Lower leg skin (tissue), 4 donors: ENCODE data around the gene MEGF8. TPM values are rescaled to one million over a fixed set of nuclear protein-coding genes. Genes with fewer than 3 reads are reported as not detected.

Experiments
- DNase-seq, 2 donors: peaks; one replicate each; pipeline ENCODE4 v3.0.0-alpha.2; 2019; ENCODE audit warnings: low spot score in 2 of 2
- H3K4me3 ChIP-seq: fragments of 200-600 bp; sonication (generic); 2 replicates; pipeline ENCODE4 v1.5.1; 2017; ENCODE audit warnings: mild to moderate bottlenecking, low read depth; ENCODE audit not compliant: poor library complexity, severe bottlenecking
- POLR2A ChIP-seq, 2 donors: fragments of 450-650 bp; IDR thresholded peaks; one replicate each; pipeline ENCODE4 v1.6.1; 2016 to 2017; ENCODE audit warnings: antibody characterized with exemption in 2 of 2, mild to moderate bottlenecking in 1 of 2, moderate library complexity in 1 of 2
- WGBS, 2 donors: methylation state at CpG; one replicate each; pipeline ENCODE4 v1.1.5; 2018; 5-methylcytosine and 5-hydroxymethylcytosine counted together
- intact Hi-C: fragments of 100-400 bp; cut with DNase I; formaldehyde crosslinking; loops from one replicate; pipeline ENCODE4 v1.15.0; 2023; ENCODE audit warnings: low total_unique reads
- total RNA-seq, 4 donors: library from RNA; depleted of rRNA; stranded (reverse); fragments of >200 nt; gene quantifications; one replicate each; pipeline ENCODE4 v1.1.0, GENCODE V29; 2016
- TF ChIP-seq, protein P1 (sequence below), 3 donors: fragments of 450-650 bp; IDR thresholded peaks; one replicate each; pipeline ENCODE4 v1.5.1; 2016; ENCODE audit warnings: antibody characterized with exemption in 3 of 3, mild to moderate bottlenecking in 3 of 3, moderate library complexity in 2 of 3

MEGF8 gene
- total RNA-seq, 4 donors from 2014 or later = 6.1 to 14.1 (median 12.0) TPM

- TF ChIP-seq, protein P1, sequence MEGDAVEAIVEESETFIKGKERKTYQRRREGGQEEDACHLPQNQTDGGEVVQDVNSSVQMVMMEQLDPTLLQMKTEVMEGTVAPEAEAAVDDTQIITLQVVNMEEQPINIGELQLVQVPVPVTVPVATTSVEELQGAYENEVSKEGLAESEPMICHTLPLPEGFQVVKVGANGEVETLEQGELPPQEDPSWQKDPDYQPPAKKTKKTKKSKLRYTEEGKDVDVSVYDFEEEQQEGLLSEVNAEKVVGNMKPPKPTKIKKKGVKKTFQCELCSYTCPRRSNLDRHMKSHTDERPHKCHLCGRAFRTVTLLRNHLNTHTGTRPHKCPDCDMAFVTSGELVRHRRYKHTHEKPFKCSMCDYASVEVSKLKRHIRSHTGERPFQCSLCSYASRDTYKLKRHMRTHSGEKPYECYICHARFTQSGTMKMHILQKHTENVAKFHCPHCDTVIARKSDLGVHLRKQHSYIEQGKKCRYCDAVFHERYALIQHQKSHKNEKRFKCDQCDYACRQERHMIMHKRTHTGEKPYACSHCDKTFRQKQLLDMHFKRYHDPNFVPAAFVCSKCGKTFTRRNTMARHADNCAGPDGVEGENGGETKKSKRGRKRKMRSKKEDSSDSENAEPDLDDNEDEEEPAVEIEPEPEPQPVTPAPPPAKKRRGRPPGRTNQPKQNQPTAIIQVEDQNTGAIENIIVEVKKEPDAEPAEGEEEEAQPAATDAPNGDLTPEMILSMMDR (IDR thresholded peaks at IDR 0.05) = no peak
- no peak for TF ChIP-seq POLR2A (IDR thresholded peaks at IDR 0.05)
- no peak for DNase-seq
- H3K4me3 ChIP-seq = no peak overlapping the region
- intact Hi-C loops = no loop called here
- 91 to 99% methylated on average over 15 of the region's 15 CpGs for WGBS, 2 donors
Observed at GRCh38 chr19:42368765-42369164, 43.3 kb downstream of the MEGF8 start.

DNA sequence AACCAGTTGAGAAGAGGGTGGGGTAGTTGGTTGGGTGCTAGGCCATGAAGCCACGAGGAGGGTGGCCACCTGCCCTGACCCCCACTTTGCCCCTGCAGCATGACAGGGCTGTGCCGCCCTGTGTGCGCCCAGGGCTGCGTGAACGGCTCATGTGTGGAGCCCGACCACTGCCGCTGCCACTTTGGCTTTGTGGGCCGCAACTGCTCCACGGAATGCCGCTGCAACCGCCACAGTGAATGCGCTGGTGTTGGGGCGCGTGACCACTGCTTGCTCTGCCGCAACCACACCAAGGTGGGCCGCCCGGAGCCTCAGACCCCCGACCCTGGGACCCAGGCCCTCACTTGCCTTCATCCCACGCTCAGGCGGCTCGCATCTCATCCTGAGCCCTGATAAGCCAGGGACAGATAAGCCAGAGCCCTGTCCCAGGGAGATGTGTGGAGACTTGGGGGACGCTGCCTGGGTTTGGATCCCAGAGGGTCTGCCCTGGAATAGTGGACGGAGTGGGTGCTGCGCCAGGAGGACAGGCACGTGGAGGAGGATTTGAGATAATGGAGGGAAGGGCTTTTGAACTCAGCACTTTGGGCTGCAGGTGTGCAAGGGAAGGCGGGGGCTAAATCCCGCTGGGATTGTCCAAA is 44.1 kb downstream of the MEGF8 start:
- intact Hi-C loops = no loop called here
- H3K4me3 ChIP-seq = no peak overlapping the region
- DNase-seq = no peak
- no peak for TF ChIP-seq POLR2A (IDR thresholded peaks at IDR 0.05)
- TF ChIP-seq, protein P1 (IDR thresholded peaks at IDR 0.05) = no peak
- WGBS, 2 donors = 90 to 93% methylated on average over 27 of the region's 27 CpGs

GRCh38 chr19:42370068-42370520 is 44.7 kb downstream of the MEGF8 start:
- WGBS, 2 donors = 84 to 86% methylated on average over 8 to 9 of the region's 9 CpGs
- H3K4me3 ChIP-seq = no peak overlapping the region
- TF ChIP-seq, protein P1 (IDR thresholded peaks at IDR 0.05) = no peak
- TF ChIP-seq POLR2A (IDR thresholded peaks at IDR 0.05) = no peak
- no peak for DNase-seq
- intact Hi-C loops = no loop called here

GRCh38 chr19:42370626-42371175 is 45.3 kb downstream of the MEGF8 start:
- intact Hi-C loops = no loop called here
- H3K4me3 ChIP-seq = no peak overlapping the region
- 52 to 75% methylated on average over 9 to 11 of the region's 12 CpGs for WGBS, 2 donors
- DNase-seq = no peak
- no peak for TF ChIP-seq POLR2A (IDR thresholded peaks at IDR 0.05)
- TF ChIP-seq, protein P1 (IDR thresholded peaks at IDR 0.05) = no peak

- WGBS, 2 donors = 93 to 95% methylated on average over 11 of the region's 11 CpGs
- TF ChIP-seq, protein P1 (IDR thresholded peaks at IDR 0.05) = no peak
- no peak for TF ChIP-seq POLR2A (IDR thresholded peaks at IDR 0.05)
- no peak for DNase-seq
- no peak overlapping the region for H3K4me3 ChIP-seq
- intact Hi-C loops = no loop called here
Observed at GRCh38 chr19:42374826-42375376, 49.5 kb downstream of the MEGF8 start.
